AG09309 (cell line): ENCODE data around the gene CD46.
A peak's percentile ranks its signal among the peaks of the same experiment; 100 is the strongest.

Source experiments
- DNase-seq: peaks from one replicate; pipeline ENCODE4 v3.0.0-alpha.2; 2010; ENCODE audit warnings: low read depth
- H3K4me3 ChIP-seq: 2 replicates; pipeline ENCODE4 v1.5.1; 2011; ENCODE audit warnings: mild to moderate bottlenecking, low read depth, low read length, moderate library complexity; ENCODE audit not compliant: control insufficient read depth
- CTCF ChIP-seq: IDR thresholded peaks from 2 replicates; pipeline ENCODE4 v1.5.1; 2011; ENCODE audit warnings: mild to moderate bottlenecking, low read depth, low read length, inconsistent platforms; ENCODE audit not compliant: insufficient read depth, control insufficient read depth; ENCODE audit errors: missing control alignments

Gene CD46

GRCh38 chr1:207825409-207825695 lies 73.5 kb downstream of the CD46 start:
- no peak overlapping the region for H3K4me3 ChIP-seq
- DNase-seq: no peak
- no peak for TF ChIP-seq CTCF

GRCh38 chr1:207825719-207826556 lies 74.1 kb downstream of the CD46 start:
- no peak overlapping the region for H3K4me3 ChIP-seq
- no peak for TF ChIP-seq CTCF
- no peak for DNase-seq

- DNase-seq: no peak
- no peak for TF ChIP-seq CTCF
- H3K4me3 ChIP-seq: no peak overlapping the region
These were observed 75.0 kb downstream of the CD46 start for GRCh38 chr1:207826557-207827487.

GRCh38 chr1:207827488-207827830 lies 75.6 kb downstream of the CD46 start:
- TF ChIP-seq CTCF: no peak
- no peak overlapping the region for H3K4me3 ChIP-seq
- no peak for DNase-seq

- DNase-seq: no peak
- no peak for TF ChIP-seq CTCF
- H3K4me3 ChIP-seq: no peak overlapping the region
These were observed 76.2 kb downstream of the CD46 start for GRCh38 chr1:207828046-207828445.

- H3K4me3 ChIP-seq: no peak overlapping the region
- TF ChIP-seq CTCF: peak; percentile 87
- DNase-seq: peak; percentile 74
These were observed 76.8 kb downstream of the CD46 start for GRCh38 chr1:207828485-207829158.
